ENCODE measurements around the gene TNFAIP8L3. TPM values are rescaled to one million over a fixed set of nuclear protein-coding genes. Genes with fewer than 3 reads are reported as not detected.

Gene TNFAIP8L3
- total RNA-seq, 1 donor from 2014 or later = not detected

DNA sequence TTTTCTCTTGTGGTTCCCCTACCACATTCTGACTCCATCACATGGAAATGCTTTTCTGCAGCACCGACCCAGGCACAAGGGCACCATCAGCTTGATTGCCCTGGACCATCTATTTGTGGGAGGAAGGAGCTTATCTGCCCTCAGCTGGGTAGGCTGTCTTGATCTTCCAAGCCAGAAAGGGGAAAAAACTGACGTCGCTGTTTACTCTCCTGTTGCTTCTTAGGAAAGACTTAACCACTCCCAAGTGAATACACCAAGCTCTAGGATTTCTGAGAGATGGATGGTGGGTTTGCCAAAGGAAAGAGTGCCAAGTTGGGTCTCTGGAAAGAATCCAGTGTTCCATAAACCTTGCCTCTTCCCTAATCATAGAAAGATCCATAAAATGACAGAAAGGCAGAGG lies 4.0 kb downstream of the TNFAIP8L3 start:
- TF ChIP-seq, protein P1, sequence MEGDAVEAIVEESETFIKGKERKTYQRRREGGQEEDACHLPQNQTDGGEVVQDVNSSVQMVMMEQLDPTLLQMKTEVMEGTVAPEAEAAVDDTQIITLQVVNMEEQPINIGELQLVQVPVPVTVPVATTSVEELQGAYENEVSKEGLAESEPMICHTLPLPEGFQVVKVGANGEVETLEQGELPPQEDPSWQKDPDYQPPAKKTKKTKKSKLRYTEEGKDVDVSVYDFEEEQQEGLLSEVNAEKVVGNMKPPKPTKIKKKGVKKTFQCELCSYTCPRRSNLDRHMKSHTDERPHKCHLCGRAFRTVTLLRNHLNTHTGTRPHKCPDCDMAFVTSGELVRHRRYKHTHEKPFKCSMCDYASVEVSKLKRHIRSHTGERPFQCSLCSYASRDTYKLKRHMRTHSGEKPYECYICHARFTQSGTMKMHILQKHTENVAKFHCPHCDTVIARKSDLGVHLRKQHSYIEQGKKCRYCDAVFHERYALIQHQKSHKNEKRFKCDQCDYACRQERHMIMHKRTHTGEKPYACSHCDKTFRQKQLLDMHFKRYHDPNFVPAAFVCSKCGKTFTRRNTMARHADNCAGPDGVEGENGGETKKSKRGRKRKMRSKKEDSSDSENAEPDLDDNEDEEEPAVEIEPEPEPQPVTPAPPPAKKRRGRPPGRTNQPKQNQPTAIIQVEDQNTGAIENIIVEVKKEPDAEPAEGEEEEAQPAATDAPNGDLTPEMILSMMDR (conservative IDR thresholded peaks at IDR 0.05; ENCODE audit: low read depth, low read length) = no peak
- no peak for DNase-seq (ENCODE audit: low read depth)
- no peak overlapping the region for H3K4me3 ChIP-seq (ENCODE audit: low read depth, low read length)

DNA sequence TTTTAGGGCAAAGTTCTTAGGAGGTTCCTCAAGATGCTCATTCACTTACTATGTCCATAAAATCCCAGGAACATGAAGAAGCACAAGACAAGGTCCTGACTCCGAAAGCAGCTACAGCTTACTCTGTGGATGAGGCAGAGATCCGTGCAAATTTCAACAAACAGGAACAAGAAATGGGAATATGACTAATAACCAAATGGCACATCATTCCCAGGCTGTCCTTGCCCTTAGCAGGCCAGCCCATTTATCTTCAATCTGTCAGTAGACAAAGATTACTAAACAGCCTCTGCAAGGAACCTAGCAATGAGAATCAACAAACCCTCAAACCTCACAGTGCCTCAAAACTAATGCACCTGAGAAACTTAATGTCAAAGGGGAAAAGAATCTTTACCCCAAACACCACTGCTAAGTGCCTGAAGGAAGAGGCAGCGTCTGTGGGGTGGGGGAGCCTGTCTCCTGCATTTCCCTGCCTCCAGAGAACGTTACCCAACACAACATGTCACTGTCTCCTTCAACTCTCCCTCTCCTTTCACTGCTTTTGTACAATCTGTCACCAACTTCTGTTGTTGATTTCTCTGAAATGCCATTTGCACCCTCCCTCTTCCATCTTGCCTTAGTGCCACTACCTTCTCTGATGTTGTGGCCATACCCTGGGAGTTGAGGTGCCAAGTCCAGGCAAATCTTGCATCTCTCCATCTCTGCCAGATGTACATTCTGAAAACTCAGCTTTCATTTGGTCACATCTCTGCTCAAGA lies 4.8 kb downstream of the TNFAIP8L3 start:
- TF ChIP-seq, protein P1 (conservative IDR thresholded peaks at IDR 0.05; ENCODE audit: low read depth, low read length) = no peak
- no peak overlapping the region for H3K4me3 ChIP-seq (ENCODE audit: low read depth, low read length)
- no peak for DNase-seq (ENCODE audit: low read depth)

DNA sequence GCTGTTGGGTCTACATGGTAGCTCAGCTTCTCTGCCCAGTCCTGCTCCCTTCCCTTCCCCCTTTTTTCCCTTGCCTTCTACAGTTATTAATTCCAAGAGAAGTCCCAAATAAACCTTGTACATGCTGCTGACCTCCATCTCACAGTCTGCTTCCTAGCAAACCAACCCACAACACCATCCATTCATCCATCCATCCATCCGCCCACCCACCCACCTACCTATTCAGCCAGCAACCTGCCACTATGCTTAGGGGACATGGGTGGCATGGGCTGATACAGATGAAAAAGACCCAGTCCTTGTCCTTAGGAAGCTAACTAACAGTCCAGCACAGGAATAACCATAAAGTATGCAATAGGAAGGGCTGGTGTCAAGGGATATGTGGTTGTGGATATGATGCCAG lies 5.7 kb downstream of the TNFAIP8L3 start:
- DNase-seq (ENCODE audit: low read depth) = no peak
- H3K4me3 ChIP-seq (ENCODE audit: low read depth, low read length) = no peak overlapping the region
- TF ChIP-seq, protein P1 (conservative IDR thresholded peaks at IDR 0.05; ENCODE audit: low read depth, low read length) = no peak

DNA sequence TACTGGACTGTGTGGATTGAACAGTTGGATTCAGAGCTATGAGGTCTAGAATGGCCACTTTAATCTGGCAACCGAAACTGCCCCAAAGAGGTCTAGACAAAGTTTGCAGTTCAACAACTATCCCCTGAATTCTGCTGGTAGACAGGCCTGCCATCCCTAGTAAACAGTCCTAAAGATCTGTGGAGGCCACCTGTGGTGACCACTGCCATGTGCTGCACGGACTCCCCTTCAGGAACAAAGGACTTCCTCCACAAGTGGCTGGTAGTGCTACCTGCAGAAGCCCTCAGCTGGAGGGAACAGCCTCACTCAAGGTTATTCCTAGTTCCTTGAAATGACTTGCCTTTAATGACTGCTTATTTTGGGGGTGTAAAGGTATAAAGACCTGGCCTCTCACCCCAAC lies 6.1 kb downstream of the TNFAIP8L3 start:
- TF ChIP-seq, protein P1 (conservative IDR thresholded peaks at IDR 0.05; ENCODE audit: low read depth, low read length) = no peak
- H3K4me3 ChIP-seq (ENCODE audit: low read depth, low read length) = no peak overlapping the region
- DNase-seq (ENCODE audit: low read depth) = no peak

DNA sequence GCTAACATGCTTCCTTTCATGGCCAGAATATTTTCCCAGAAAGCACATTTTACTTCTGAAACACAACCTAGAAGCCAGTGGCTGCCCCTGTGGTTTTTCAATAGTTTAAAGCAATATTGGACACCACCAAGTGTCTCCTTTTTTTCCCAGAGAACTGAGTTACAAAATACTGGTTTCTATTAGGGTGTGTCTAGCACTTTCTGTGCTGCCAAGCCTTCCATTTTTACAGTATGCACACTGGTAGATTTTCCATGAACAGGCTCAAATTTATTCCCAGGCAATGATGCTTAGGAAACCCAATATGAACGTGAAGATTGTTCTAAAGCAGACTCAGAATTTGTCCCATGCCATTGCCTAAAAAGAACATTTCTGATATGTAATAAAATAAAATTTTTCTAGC lies 7.2 kb downstream of the TNFAIP8L3 start:
- no peak for DNase-seq (ENCODE audit: low read depth)
- H3K4me3 ChIP-seq (ENCODE audit: low read depth, low read length) = no peak overlapping the region
- TF ChIP-seq, protein P1 (conservative IDR thresholded peaks at IDR 0.05; ENCODE audit: low read depth, low read length) = no peak

DNA sequence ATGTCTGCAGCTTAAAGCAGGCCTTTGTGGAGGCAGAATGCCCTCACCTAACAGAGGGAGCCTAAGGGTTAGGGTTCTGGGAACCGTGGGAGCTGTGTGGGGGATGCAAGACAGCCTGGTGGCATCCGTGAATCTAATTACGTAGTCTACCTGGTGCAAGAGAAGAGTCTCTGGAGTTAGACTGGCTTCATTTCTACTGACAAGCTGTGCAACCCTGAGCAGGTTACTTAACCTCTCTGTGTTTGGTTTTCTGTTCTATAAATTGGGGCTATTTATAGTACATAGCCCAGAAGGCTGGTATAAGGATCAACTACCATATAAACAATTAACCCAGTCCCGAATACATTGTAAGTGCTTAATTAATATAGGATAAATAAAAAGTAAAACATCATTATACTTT lies 8.3 kb downstream of the TNFAIP8L3 start:
- TF ChIP-seq, protein P1 (conservative IDR thresholded peaks at IDR 0.05; ENCODE audit: low read depth, low read length) = no peak
- DNase-seq (ENCODE audit: low read depth) = no peak
- no peak overlapping the region for H3K4me3 ChIP-seq (ENCODE audit: low read depth, low read length)

DNA sequence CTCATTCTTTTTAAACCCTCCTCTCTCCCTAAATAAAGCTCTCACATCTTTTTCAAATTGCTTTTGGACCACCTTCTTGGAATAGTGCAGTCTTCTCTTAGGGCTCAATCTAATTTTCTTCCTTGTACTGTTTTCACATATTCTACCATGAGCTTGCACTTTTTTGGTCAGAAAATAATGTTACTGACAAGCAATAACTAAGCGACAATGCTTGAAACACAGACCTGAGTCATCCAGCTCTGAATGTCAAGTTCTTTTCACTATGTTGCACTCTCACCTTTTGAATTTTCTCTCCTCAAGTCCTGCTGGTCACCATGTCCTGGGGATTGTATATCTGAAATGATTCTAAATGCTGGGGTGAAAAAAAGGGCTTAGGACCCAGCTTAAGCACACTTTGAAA lies 8.9 kb downstream of the TNFAIP8L3 start:
- no peak overlapping the region for H3K4me3 ChIP-seq (ENCODE audit: low read depth, low read length)
- no peak for DNase-seq (ENCODE audit: low read depth)
- TF ChIP-seq, protein P1 (conservative IDR thresholded peaks at IDR 0.05; ENCODE audit: low read depth, low read length) = no peak
